Measurements from ENCODE around the gene EXO1.

DNA sequence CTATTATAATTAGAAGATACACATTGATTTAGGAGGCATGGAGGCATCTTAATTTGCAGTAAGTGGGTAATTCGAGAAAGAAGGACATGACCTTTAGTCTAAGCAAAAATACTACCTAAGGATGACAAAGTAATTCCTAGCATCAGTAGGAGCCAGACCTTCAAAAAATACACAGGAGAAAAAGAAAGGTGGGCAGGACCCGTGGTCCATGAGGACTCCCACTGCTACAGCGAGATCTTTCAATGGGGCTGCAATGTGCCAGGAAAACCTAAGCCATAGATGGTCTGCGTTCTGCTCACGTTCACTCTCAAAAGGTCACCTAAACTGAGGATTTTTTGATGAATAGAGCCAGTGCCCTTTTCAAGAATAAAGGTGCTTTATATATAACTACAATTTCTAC, 10.6 kb upstream of the EXO1 start:
- TF ChIP-seq, protein P1, sequence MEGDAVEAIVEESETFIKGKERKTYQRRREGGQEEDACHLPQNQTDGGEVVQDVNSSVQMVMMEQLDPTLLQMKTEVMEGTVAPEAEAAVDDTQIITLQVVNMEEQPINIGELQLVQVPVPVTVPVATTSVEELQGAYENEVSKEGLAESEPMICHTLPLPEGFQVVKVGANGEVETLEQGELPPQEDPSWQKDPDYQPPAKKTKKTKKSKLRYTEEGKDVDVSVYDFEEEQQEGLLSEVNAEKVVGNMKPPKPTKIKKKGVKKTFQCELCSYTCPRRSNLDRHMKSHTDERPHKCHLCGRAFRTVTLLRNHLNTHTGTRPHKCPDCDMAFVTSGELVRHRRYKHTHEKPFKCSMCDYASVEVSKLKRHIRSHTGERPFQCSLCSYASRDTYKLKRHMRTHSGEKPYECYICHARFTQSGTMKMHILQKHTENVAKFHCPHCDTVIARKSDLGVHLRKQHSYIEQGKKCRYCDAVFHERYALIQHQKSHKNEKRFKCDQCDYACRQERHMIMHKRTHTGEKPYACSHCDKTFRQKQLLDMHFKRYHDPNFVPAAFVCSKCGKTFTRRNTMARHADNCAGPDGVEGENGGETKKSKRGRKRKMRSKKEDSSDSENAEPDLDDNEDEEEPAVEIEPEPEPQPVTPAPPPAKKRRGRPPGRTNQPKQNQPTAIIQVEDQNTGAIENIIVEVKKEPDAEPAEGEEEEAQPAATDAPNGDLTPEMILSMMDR (IDR thresholded peaks at IDR 0.05): no peak
- no peak for TF ChIP-seq POLR2A (IDR thresholded peaks at IDR 0.05)
- TF ChIP-seq POLR2AphosphoS5 (IDR thresholded peaks at IDR 0.05): no peak
